Choroid plexus epithelial cell (primary cell): Measurements from ENCODE around the gene GABARAPL1.

Experiments
- DNase-seq: peaks from one replicate; pipeline ENCODE4 v3.0.0-alpha.2; 2010; ENCODE audit warnings: low read depth
- H3K4me3 ChIP-seq: 2 replicates; pipeline ENCODE4 v1.5.1; 2011; ENCODE audit warnings: low read depth, mild to moderate bottlenecking, control low read depth, low read length, moderate library complexity
- CTCF ChIP-seq: conservative IDR thresholded peaks from 2 replicates; pipeline ENCODE4 v1.5.1; 2011; ENCODE audit warnings: low read depth, mild to moderate bottlenecking, control low read depth, inconsistent platforms, low read length, moderate library complexity

Gene GABARAPL1

DNA sequence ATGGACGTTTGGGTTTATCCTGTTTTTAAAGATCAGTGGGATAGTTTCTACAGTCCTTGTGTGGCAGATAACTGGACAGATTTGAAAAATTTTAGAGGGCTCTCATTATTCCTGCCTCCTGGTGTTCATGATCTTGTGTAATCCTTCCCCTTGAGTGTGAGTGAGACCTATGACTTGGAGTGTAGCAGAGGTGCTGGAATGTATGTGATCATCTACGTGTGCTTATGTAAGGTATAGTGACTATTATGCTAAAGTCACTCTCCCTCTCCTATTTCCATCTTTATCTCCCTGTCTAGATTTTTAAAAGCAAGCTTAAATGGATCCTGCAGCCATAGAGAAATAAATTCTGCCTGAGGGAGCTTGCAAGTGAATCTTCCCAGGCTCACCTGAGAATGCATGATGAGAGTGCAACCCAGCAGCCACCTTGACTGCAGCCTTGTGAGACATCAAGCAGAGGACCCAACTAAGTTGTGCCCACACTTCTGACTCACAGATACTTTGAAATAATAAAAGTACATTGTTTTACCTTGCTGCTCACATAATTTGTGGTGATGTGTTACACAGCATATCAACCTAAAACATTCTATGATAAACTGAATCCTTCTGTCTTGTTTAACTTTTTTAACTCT, 37.6 kb upstream of the GABARAPL1 start:
- no peak for TF ChIP-seq CTCF
- DNase-seq = no peak
- H3K4me3 ChIP-seq = no peak overlapping the region

GRCh38 chr12:10175846-10176636, 36.6 kb upstream of the GABARAPL1 start:
- no peak for TF ChIP-seq CTCF
- no peak overlapping the region for H3K4me3 ChIP-seq
- no peak for DNase-seq

GRCh38 chr12:10178821-10179220, 33.9 kb upstream of the GABARAPL1 start, which contains the start of gene TMEM52B:
Gene TMEM52B, plus strand, starts transcription at chr12:10179032. Its CDS starts 543 bp downstream, at chr12:10179575.
- H3K4me3 ChIP-seq = no peak within 1 kb of the TSS
- DNase-seq = no peak
- TF ChIP-seq CTCF = no peak

DNA sequence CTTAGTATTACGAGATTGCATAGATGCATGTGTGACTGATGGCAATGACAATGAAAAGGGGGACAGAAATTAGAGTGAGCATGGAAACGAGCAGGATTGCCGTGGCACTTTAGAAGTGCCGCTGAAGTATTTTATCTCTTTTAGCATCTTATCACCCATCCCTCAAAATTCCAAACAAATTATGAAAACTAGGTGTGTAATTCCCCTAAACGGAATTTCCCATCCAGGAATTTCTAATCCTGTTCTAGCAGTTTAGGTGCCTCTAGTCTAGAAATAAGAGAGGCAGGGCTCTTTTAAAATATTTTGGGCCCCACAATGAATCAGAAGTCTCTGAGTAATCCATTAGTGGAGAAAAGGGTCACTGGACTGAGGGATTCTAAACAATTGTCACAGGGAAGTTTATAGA, 32.9 kb upstream of the GABARAPL1 start:
- TF ChIP-seq CTCF = no peak
- H3K4me3 ChIP-seq = no peak overlapping the region
- DNase-seq = no peak

- peak; percentile 89 for DNase-seq
- H3K4me3 ChIP-seq = no peak overlapping the region
- no peak for TF ChIP-seq CTCF
These were observed 30.2 kb upstream of the GABARAPL1 start for GRCh38 chr12:10182354-10183049.

DNA sequence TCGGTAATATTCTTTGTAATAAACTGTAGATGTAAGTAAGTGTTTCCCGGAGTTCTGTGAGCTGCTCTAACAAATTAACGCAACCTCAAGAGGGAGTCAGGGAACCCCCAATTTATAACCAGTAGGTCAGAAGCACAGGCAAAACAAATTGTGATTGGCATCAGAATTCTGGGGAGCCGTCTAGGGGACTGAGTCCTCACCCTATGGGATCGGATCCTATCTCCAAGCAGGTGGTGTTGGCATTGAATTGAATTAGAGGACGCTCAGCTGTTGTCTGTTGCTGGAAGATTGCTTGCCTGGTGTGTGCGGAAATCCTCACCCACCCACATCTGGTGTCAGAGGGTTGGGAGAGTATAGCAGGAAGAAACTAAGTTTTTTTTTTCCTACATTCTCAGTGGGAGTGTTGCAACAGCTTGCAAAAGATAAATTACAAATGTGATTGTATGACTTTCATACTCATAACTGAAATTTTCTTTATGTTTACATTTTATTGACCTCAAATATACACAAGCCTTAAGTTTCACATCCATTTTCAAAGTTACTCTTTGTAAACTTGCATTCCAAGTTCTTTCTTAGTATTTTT, 28.3 kb upstream of the GABARAPL1 start:
- peak; percentile 89 for DNase-seq
- H3K4me3 ChIP-seq = no peak overlapping the region
- TF ChIP-seq CTCF = peak; percentile 2
